ENCODE results near the gene PRR16.

The PRR16 gene

GRCh38 chr5:120512068-120512467 is 48.0 kb downstream of the PRR16 start:
- no peak for DNase-seq (ENCODE audit: low read depth)
- no peak for TF ChIP-seq CTCF (IDR thresholded peaks at IDR 0.05; ENCODE audit: insufficient read depth, low read depth, low read length, missing control alignments)

GRCh38 chr5:120512791-120513650 is 48.9 kb downstream of the PRR16 start:
- DNase-seq (ENCODE audit: low read depth): no peak
- TF ChIP-seq CTCF (IDR thresholded peaks at IDR 0.05; ENCODE audit: insufficient read depth, low read depth, low read length, missing control alignments): no peak
- H3K4me3 ChIP-seq (ENCODE audit: low read depth, low read length): no peak overlapping the region

More at GRCh38 chr5:120512068-120512467, 48.0 kb downstream of the PRR16 start:
- H3K4me3 ChIP-seq (ENCODE audit: low read depth, low read length): no peak overlapping the region

- no peak for DNase-seq (ENCODE audit: low read depth)
- no peak overlapping the region for H3K4me3 ChIP-seq (ENCODE audit: low read depth, low read length)
- no peak for TF ChIP-seq CTCF (IDR thresholded peaks at IDR 0.05; ENCODE audit: insufficient read depth, low read depth, low read length, missing control alignments)
Observed at GRCh38 chr5:120516805-120517204, 52.7 kb downstream of the PRR16 start.

- TF ChIP-seq CTCF (IDR thresholded peaks at IDR 0.05; ENCODE audit: insufficient read depth, low read depth, low read length, missing control alignments): no peak
- H3K4me3 ChIP-seq (ENCODE audit: low read depth, low read length): no peak overlapping the region
- DNase-seq (ENCODE audit: low read depth): no peak
Observed at GRCh38 chr5:120517607-120518252, 53.6 kb downstream of the PRR16 start.

- no peak overlapping the region for H3K4me3 ChIP-seq (ENCODE audit: low read depth, low read length)
- no peak for TF ChIP-seq CTCF (IDR thresholded peaks at IDR 0.05; ENCODE audit: insufficient read depth, low read depth, low read length, missing control alignments)
- DNase-seq (ENCODE audit: low read depth): no peak
Observed at GRCh38 chr5:120518581-120518980, 54.5 kb downstream of the PRR16 start.

GRCh38 chr5:120527251-120527650 is 63.2 kb downstream of the PRR16 start:
- no peak for DNase-seq (ENCODE audit: low read depth)
- no peak for TF ChIP-seq CTCF (IDR thresholded peaks at IDR 0.05; ENCODE audit: insufficient read depth, low read depth, low read length, missing control alignments)
- H3K4me3 ChIP-seq (ENCODE audit: low read depth, low read length): no peak overlapping the region

Measured in GM12865 (cell line).